Measurements from ENCODE around the gene FOXP4. TPM values are rescaled to one million over a fixed set of nuclear protein-coding genes. Genes with fewer than 3 reads are reported as not detected.

FOXP4 gene
- total RNA-seq, 2 experiments from 2014 or later = 6.3 to 26.3 TPM

GRCh38 chr6:41591859-41592502, 45.8 kb downstream of the FOXP4 start:
- no TSS peak for BruUV-seq (replicated peaks)
- Histone ChIP-seq H3K4me2 (ENCODE audit: low read length) (no peak overlapping the region), H3K27ac (ENCODE audit: low read depth, low read length, poor library complexity, severe bottlenecking) (no peak overlapping the region), H3K9me2 (ENCODE audit: insufficient read depth, low read length) (no peaks in the 10 kb centered on the region), H4K20me1 (ENCODE audit: insufficient read depth, low read length) (no peaks in the 10 kb centered on the region), H3K4me1 (ENCODE audit: insufficient read depth, low read length, poor library complexity, severe bottlenecking) (no peaks in the 10 kb centered on the region), H2AFZ (ENCODE audit: low read length) (no peak overlapping the region), H3K9me3 (ENCODE audit: low read length) (no peaks in the 10 kb centered on the region), H3K79me2 (ENCODE audit: insufficient read depth, low read depth, low read length) (no peaks in the 10 kb centered on the region), H3K36me3 (ENCODE audit: insufficient read depth, low read length) (peaks cover 8% of the 10 kb centered on the region; the same call in 1 of the 2 replicates), H3K4me3 (ENCODE audit: low read depth, low read length, poor library complexity, severe bottlenecking) (no peak overlapping the region)
- POLR2A ChIA-PET = interaction anchor here (0.7 kb wide), 1 partner anchor 206 kb away, joined by 3 read pairs; no protein-coding TSS in a partner anchor
- no peak for TF ChIP-seq EZH2phosphoT487 (IDR thresholded peaks at IDR 0.05; ENCODE audit: borderline replicate concordance, low read depth, low read length)
- peak; percentile 89 for TF ChIP-seq CTCF (conservative IDR thresholded peaks at IDR 0.05; ENCODE audit: low read length)
- CTCF ChIA-PET (ENCODE audit: unreplicated experiment) = interaction anchor here (0.6 kb wide), 2 partner anchors 42 to 170 kb away, joined by 3 read pairs; no protein-coding TSS in a partner anchor
- intact Hi-C loops (cut with micrococcal nuclease; ENCODE audit: unreplicated experiment) = loop anchor here (1.0 kb wide), 3 partner anchors 129 to 223 kb away; no protein-coding TSS in a partner anchor
- peak; percentile 62 for DNase-seq (ENCODE audit: low spot score)

DNA sequence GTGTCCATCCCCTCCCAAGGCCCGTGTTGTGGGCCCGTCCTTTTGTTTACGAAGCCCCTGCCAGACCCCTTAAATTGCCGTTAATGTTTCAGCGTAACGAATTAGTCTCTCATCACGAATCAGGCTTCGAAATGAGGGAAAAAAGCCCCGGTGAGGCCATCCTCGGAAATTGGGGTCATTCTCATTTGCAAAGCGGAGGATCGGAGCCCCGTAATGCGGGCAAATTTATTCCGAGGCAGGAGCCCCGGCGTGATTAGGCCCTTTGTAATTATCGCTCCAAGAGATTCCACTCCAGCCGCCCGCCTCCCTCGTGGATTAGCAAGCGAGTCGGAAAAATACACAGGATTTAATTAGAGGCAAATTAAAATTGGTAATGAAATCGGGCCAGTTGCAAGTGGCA, 47.2 kb downstream of the FOXP4 start:
- Histone ChIP-seq H4K20me1 (ENCODE audit: insufficient read depth, low read length) (no peaks in the 10 kb centered on the region), H3K9me3 (ENCODE audit: low read length) (no peaks in the 10 kb centered on the region), H2AFZ (ENCODE audit: low read length) (no peak overlapping the region), H3K36me3 (ENCODE audit: insufficient read depth, low read length) (peaks cover 8% of the 10 kb centered on the region; the same call in 1 of the 2 replicates), H3K4me2 (ENCODE audit: low read length) (no peak overlapping the region), H3K9me2 (ENCODE audit: insufficient read depth, low read length) (no peaks in the 10 kb centered on the region), H3K4me3 (ENCODE audit: low read depth, low read length, poor library complexity, severe bottlenecking) (no peak overlapping the region), H3K79me2 (ENCODE audit: insufficient read depth, low read depth, low read length) (no peaks in the 10 kb centered on the region), H3K4me1 (ENCODE audit: insufficient read depth, low read length, poor library complexity, severe bottlenecking) (no peaks in the 10 kb centered on the region), H3K27ac (ENCODE audit: low read depth, low read length, poor library complexity, severe bottlenecking) (no peak overlapping the region)
- BruUV-seq (replicated peaks) = no TSS peak
- ChIA-PET CTCF (ENCODE audit: unreplicated experiment) (no interaction called here), POLR2A (no interaction called here)
- no peak for TF ChIP-seq CTCF (conservative IDR thresholded peaks at IDR 0.05; ENCODE audit: low read length)
- TF ChIP-seq EZH2phosphoT487 (IDR thresholded peaks at IDR 0.05; ENCODE audit: borderline replicate concordance, low read depth, low read length) = no peak
- no peak for DNase-seq (ENCODE audit: low spot score)
- intact Hi-C loops (cut with micrococcal nuclease; ENCODE audit: unreplicated experiment) = no loop called here

- Histone ChIP-seq H3K4me2 (ENCODE audit: low read length) (no peak overlapping the region), H4K20me1 (ENCODE audit: insufficient read depth, low read length) (no peaks in the 10 kb centered on the region), H3K36me3 (ENCODE audit: insufficient read depth, low read length) (peaks cover 8% of the 10 kb centered on the region; the same call in 1 of the 2 replicates), H3K9me2 (ENCODE audit: insufficient read depth, low read length) (no peaks in the 10 kb centered on the region), H3K79me2 (ENCODE audit: insufficient read depth, low read depth, low read length) (no peaks in the 10 kb centered on the region), H3K9me3 (ENCODE audit: low read length) (no peaks in the 10 kb centered on the region), H3K27ac (ENCODE audit: low read depth, low read length, poor library complexity, severe bottlenecking) (no peak overlapping the region), H3K4me1 (ENCODE audit: insufficient read depth, low read length, poor library complexity, severe bottlenecking) (no peaks in the 10 kb centered on the region), H3K4me3 (ENCODE audit: low read depth, low read length, poor library complexity, severe bottlenecking) (no peak overlapping the region), H2AFZ (ENCODE audit: low read length) (no peak overlapping the region)
- CTCF ChIA-PET (ENCODE audit: unreplicated experiment) = interaction anchor here (0.8 kb wide), 1 partner anchor 9 kb away, joined by 3 read pairs; no protein-coding TSS in a partner anchor
- BruUV-seq (replicated peaks) = no TSS peak
- intact Hi-C loops (cut with micrococcal nuclease; ENCODE audit: unreplicated experiment) = no loop called here
- TF ChIP-seq EZH2phosphoT487 (IDR thresholded peaks at IDR 0.05; ENCODE audit: borderline replicate concordance, low read depth, low read length) (no peak), CTCF (conservative IDR thresholded peaks at IDR 0.05; ENCODE audit: low read length) (no peak)
- POLR2A ChIA-PET = interaction anchor here (0.6 kb wide), 1 partner anchor 67 kb away, joined by 5 read pairs; no protein-coding TSS in a partner anchor
- DNase-seq (ENCODE audit: low spot score) = no peak
Observed at GRCh38 chr6:41593839-41594238, 47.7 kb downstream of the FOXP4 start.

All from OCI-LY7 (cell line).